ENCODE results near the gene ZBTB7C. TPM values are rescaled to one million over a fixed set of nuclear protein-coding genes. Genes with fewer than 3 reads are reported as not detected.

The ZBTB7C gene
- polyA plus RNA-seq, 1 of the 3 experiments (the other 2 are of a cell fraction), result 0.05 TPM

DNA sequence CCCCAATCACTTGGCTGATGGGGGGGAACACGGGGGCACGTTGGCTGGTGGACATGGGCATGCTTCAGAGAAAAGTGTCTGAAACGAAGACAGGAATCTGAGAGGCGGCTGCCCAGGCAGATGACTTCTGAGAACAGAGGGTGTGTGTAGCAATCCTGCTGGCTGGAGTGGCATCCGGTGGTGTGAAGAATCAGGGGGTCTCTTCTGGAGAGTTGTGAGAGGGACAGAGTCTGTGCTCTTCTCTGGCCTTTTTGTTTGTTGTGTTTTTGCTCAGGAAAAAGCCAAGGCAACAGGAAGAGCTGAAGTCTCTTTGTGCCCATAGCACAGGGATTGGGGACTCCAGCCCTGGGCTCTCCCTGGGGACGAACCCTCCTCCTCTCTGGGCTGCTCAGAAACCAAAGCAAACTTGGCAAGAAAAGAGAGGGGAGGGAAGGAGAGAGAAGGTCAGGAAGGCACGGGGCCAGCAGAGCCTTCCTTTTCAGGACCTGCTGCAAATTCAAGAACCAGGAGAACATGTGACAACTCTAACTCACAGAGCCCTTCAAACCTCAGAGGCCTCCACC is 381.7 kb downstream of the ZBTB7C start (continued):
- TF ChIP-seq EZH2phosphoT487 (IDR thresholded peaks at IDR 0.05; ENCODE audit: borderline replicate concordance, low read depth), result no peak

- Histone ChIP-seq H4K20me1 (ENCODE audit: insufficient read depth) (no peaks in the 10 kb centered on the region), H3K4me3 (ENCODE audit: low read depth in 2 of 2, low read length in 1 of 2) (no peak overlapping the region), H3K27ac (ENCODE audit: low read depth in 2 of 2, low read length in 1 of 2) (no peak overlapping the region), H3K27me3 (ENCODE audit: insufficient read depth) (peaks cover 10% of the 10 kb centered on the region), H3K9ac (no peak overlapping the region), H2AFZ (ENCODE audit: low read depth) (no peak overlapping the region), H3K9me3 (no peaks in the 10 kb centered on the region), H3K79me2 (ENCODE audit: insufficient read depth) (no peaks in the 10 kb centered on the region), H3K9me2 (no peaks in the 10 kb centered on the region), H3F3A (replicated peaks; ENCODE audit: insufficient read depth) (peaks cover 10% of the 10 kb centered on the region), H3K4me2 (no peak overlapping the region), H3K4me1 (ENCODE audit: control insufficient read depth in 1 of 2, insufficient read depth in 2 of 2, low read depth in 1 of 2, low read length in 1 of 2) (peaks cover 5 to 46% of the 10 kb centered on the region in 2 experiments; a peak in 3 of 4 replicates), H3K36me3 (replicated peaks in 1 of 2; ENCODE audit: control insufficient read depth in 1 of 2, insufficient read depth in 2 of 2, low read length in 1 of 2) (no peaks in the 10 kb centered on the region)
- WGBS (ENCODE audit: low lambda C conversion rate), result 94% methylated on average over 8 of the region's 8 CpGs
- no peak for TF ChIP-seq CHD2 (IDR thresholded peaks at IDR 0.05; ENCODE audit: low read length, partially characterized antibody)
- no peak for TF ChIP-seq RAD21 (IDR thresholded peaks at IDR 0.05; ENCODE audit: low read length)
- no peak for TF ChIP-seq FOXJ3 (CRISPR knock-in tag; IDR thresholded peaks at IDR 0.05)
- CTCF ChIA-PET, result interaction anchor here (0.6 to 20.7 kb wide), 10 partner anchors 8 to 439 kb away, joined by 3 to 333 read pairs (median 6); no protein-coding TSS in a partner anchor
- no peak for DNase-seq
- POLR2A ChIA-PET, result interaction anchor here (1.1 kb wide), 1 partner anchor 8 kb away, joined by 3 read pairs; no protein-coding TSS in a partner anchor
Measured at GRCh38 chr18:48026216-48026615, 383.0 kb downstream of the ZBTB7C start.

DNA sequence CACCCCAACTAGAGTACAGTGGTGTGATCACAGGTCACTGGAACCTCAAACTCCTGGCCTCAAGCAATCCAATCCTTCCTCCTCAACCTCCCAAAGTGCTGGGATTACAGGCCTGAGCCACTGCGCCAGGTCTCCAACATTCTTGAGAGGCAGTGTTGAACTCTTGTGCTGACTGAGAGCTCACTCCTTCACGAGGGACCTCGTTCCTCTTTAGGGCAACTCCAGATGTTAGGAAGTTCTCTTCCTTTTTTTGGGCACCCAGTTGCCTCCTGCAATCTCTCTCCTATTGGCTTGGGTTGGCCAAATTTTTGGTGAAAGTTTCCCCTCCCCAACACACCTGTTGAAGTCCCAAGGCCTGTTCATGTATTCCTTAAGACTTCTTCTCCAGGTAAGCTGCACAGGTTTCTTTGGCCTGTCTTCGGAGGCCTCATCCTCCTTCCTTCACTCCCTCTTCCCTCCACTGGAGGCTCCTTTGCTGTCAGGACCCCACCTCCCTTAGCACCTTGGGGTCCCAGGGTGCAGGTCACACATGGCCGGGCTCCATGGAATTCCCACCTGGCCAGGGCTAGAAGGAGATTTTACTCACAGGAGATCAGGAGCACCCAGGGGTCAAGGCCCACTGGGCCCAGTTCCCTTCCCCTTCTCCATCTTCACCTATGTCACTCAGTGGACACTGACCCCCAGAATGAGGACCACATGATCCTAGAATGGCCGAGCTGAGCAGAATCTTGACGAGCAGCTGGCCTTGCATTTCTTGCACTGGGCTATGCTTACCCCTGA is 384.1 kb downstream of the ZBTB7C start:
- H3K9me2 ChIP-seq, result no peaks in the 10 kb centered on the region
- no peak overlapping the region for H3K9ac ChIP-seq
- H3K9me3 ChIP-seq, result no peaks in the 10 kb centered on the region
- no peak overlapping the region for H3K4me2 ChIP-seq
- H3K27me3 ChIP-seq (ENCODE audit: insufficient read depth), result peaks cover 16% of the 10 kb centered on the region
- no peaks in the 10 kb centered on the region for H3K36me3 ChIP-seq (replicated peaks in 1 of 2; ENCODE audit: control insufficient read depth in 1 of 2, insufficient read depth in 2 of 2, low read length in 1 of 2)
- H3K27ac ChIP-seq (ENCODE audit: low read depth in 2 of 2, low read length in 1 of 2), result no peak overlapping the region
- WGBS (ENCODE audit: low lambda C conversion rate), result 91% methylated on average over 5 of the region's 7 CpGs
- no peak overlapping the region for H3K4me3 ChIP-seq (ENCODE audit: low read depth in 2 of 2, low read length in 1 of 2)
- H3K4me1 ChIP-seq (ENCODE audit: control insufficient read depth in 1 of 2, insufficient read depth in 2 of 2, low read depth in 1 of 2, low read length in 1 of 2), result peaks cover 5 to 37% of the 10 kb centered on the region in 2 experiments; a peak in 3 of 4 replicates
- CTCF ChIA-PET, result interaction anchor here (0.7 to 20.7 kb wide), 25 partner anchors 9 to 635 kb away, joined by 3 to 333 read pairs (median 5); no protein-coding TSS in a partner anchor
- no peak for DNase-seq
- POLR2A ChIA-PET, result no interaction called here
- H4K20me1 ChIP-seq (ENCODE audit: insufficient read depth), result no peaks in the 10 kb centered on the region
- no peaks in the 10 kb centered on the region for H3K79me2 ChIP-seq (ENCODE audit: insufficient read depth)
- H3F3A ChIP-seq (replicated peaks; ENCODE audit: insufficient read depth), result peaks cover 10% of the 10 kb centered on the region
- no peak overlapping the region for H2AFZ ChIP-seq (ENCODE audit: low read depth)
- TF ChIP-seq FOXJ3 (CRISPR knock-in tag; IDR thresholded peaks at IDR 0.05) (no peak), CHD2 (IDR thresholded peaks at IDR 0.05; ENCODE audit: low read length, partially characterized antibody) (no peak), GABPA (IDR thresholded peaks at IDR 0.05; ENCODE audit: low read depth) (no peak), TAF1 (IDR thresholded peaks at IDR 0.05; ENCODE audit: borderline replicate concordance, low read depth, low read length) (no peak), RAD21 (IDR thresholded peaks at IDR 0.05; ENCODE audit: low read length) (no peak), SIN3A (IDR thresholded peaks at IDR 0.05; ENCODE audit: borderline replicate concordance, low read depth, low read length) (no peak), MEF2A (IDR thresholded peaks at IDR 0.05; ENCODE audit: borderline replicate concordance, low read depth) (no peak), EZH2phosphoT487 (IDR thresholded peaks at IDR 0.05; ENCODE audit: borderline replicate concordance, low read depth) (no peak), POLR2AphosphoS5 (IDR thresholded peaks at IDR 0.05; ENCODE audit: low read depth, low read length) (no peak), NFIC (IDR thresholded peaks at IDR 0.05; ENCODE audit: borderline replicate concordance) (no peak), FOSL2 (IDR thresholded peaks at IDR 0.05; ENCODE audit: borderline replicate concordance, low read depth) (no peak), IRF3 (IDR thresholded peaks at IDR 0.05; ENCODE audit: low read depth, low read length) (no peak)
- TF ChIP-seq, protein P1, sequence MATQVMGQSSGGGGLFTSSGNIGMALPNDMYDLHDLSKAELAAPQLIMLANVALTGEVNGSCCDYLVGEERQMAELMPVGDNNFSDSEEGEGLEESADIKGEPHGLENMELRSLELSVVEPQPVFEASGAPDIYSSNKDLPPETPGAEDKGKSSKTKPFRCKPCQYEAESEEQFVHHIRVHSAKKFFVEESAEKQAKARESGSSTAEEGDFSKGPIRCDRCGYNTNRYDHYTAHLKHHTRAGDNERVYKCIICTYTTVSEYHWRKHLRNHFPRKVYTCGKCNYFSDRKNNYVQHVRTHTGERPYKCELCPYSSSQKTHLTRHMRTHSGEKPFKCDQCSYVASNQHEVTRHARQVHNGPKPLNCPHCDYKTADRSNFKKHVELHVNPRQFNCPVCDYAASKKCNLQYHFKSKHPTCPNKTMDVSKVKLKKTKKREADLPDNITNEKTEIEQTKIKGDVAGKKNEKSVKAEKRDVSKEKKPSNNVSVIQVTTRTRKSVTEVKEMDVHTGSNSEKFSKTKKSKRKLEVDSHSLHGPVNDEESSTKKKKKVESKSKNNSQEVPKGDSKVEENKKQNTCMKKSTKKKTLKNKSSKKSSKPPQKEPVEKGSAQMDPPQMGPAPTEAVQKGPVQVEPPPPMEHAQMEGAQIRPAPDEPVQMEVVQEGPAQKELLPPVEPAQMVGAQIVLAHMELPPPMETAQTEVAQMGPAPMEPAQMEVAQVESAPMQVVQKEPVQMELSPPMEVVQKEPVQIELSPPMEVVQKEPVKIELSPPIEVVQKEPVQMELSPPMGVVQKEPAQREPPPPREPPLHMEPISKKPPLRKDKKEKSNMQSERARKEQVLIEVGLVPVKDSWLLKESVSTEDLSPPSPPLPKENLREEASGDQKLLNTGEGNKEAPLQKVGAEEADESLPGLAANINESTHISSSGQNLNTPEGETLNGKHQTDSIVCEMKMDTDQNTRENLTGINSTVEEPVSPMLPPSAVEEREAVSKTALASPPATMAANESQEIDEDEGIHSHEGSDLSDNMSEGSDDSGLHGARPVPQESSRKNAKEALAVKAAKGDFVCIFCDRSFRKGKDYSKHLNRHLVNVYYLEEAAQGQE (IDR thresholded peaks at IDR 0.05; ENCODE audit: low read depth, low read length), result no peak
- TF ChIP-seq, protein P2, sequence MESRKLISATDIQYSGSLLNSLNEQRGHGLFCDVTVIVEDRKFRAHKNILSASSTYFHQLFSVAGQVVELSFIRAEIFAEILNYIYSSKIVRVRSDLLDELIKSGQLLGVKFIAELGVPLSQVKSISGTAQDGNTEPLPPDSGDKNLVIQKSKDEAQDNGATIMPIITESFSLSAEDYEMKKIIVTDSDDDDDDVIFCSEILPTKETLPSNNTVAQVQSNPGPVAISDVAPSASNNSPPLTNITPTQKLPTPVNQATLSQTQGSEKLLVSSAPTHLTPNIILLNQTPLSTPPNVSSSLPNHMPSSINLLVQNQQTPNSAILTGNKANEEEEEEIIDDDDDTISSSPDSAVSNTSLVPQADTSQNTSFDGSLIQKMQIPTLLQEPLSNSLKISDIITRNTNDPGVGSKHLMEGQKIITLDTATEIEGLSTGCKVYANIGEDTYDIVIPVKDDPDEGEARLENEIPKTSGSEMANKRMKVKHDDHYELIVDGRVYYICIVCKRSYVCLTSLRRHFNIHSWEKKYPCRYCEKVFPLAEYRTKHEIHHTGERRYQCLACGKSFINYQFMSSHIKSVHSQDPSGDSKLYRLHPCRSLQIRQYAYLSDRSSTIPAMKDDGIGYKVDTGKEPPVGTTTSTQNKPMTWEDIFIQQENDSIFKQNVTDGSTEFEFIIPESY (IDR thresholded peaks at IDR 0.05; ENCODE audit: borderline replicate concordance, low read depth), result no peak

Data from SK-N-SH (cell line).